Caco-2 (cell line): ENCODE results near the gene ANKRD22. TPM values are rescaled to one million over a fixed set of nuclear protein-coding genes. Genes with fewer than 3 reads are reported as not detected.

Experiments used
- BruUV-seq: library from RNA; stranded (reverse); fragments of 400-500 nt; replicated peaks from 2 replicates; lab custom pipeline; 2021; lab: Mats Ljungman, UMichigan
- CTCF ChIA-PET: fragments of 300-600 bp; sonication (Branson Sonifier 250); formaldehyde crosslinking; loops from one replicate; lab custom pipeline; 2022; ENCODE audit warnings: antibody characterized with exemption; lab: Charles Lee
- POLR2A ChIA-PET: fragments of 300-600 bp; sonication (Branson Sonifier 250); formaldehyde crosslinking; loops from one replicate; lab custom pipeline; 2022; ENCODE audit warnings: antibody characterized with exemption; lab: Charles Lee
- DNase-seq, 2 experiments: peaks; one replicate each; pipeline versions ENCODE4 v3.0.0 to v3.0.0-alpha.2; 2020 to 2022
- H3K27me3 ChIP-seq: replicated peaks from 2 replicates; pipeline ENCODE4 v1.6.0; 2011; ENCODE audit warnings: low read length; ENCODE audit not compliant: control insufficient read depth, insufficient read depth
- H3K36me3 ChIP-seq: 2 replicates; pipeline ENCODE4 v1.5.1; 2011; ENCODE audit warnings: low read length; ENCODE audit not compliant: control insufficient read depth, insufficient read depth
- H3K4me1 ChIP-seq: fragments of 250-450 bp; sonication (Bioruptor Pico); 2 replicates; pipeline ENCODE4 v1.5.1; 2020; ENCODE audit warnings: mild to moderate bottlenecking
- H3K4me3 ChIP-seq: 2 replicates; pipeline ENCODE4 v1.5.1; 2011; ENCODE audit warnings: low read depth, mild to moderate bottlenecking, control low read depth, low read length
- H3K9me3 ChIP-seq: fragments of 250-450 bp; sonication (Bioruptor Pico); 2 replicates; pipeline ENCODE4 v1.5.1; 2020; ENCODE audit warnings: mild to moderate bottlenecking, moderate library complexity
- H3K27ac Mint-ChIP-seq: one replicate; pipeline ENCODE4 v1.8.0; 2022; ENCODE audit warnings: mixed read lengths; ENCODE audit not compliant: unreplicated experiment
- H3K27me3 Mint-ChIP-seq: one replicate; pipeline ENCODE4 v1.8.0; 2022; ENCODE audit warnings: mixed read lengths; ENCODE audit not compliant: insufficient read depth, unreplicated experiment
- H3K36me3 Mint-ChIP-seq: one replicate; pipeline ENCODE4 v1.8.0; 2022; ENCODE audit warnings: mild to moderate bottlenecking, mixed read lengths; ENCODE audit not compliant: insufficient read depth, unreplicated experiment
- H3K4me1 Mint-ChIP-seq: one replicate; pipeline ENCODE4 v1.8.0; 2022; ENCODE audit warnings: low read depth, mixed read lengths; ENCODE audit not compliant: unreplicated experiment
- H3K4me3 Mint-ChIP-seq: one replicate; pipeline ENCODE4 v1.8.0; 2022; ENCODE audit warnings: mild to moderate bottlenecking, moderate library complexity, mixed read lengths; ENCODE audit not compliant: unreplicated experiment
- H3K9me3 Mint-ChIP-seq: one replicate; pipeline ENCODE4 v1.8.0; 2022; ENCODE audit warnings: mixed read lengths; ENCODE audit not compliant: unreplicated experiment
- CTCF ChIP-seq, 2 experiments: fragments of 200-600 bp in 1 of 2; IDR thresholded peaks; 1 replicate in 1 of 2; 2 replicates in 1 of 2; pipeline versions ENCODE4 v1.5.1 to v1.8.0; 2011 to 2022; ENCODE audit warnings: antibody characterized with exemption in 1 of 2, control low read depth in 1 of 2, inconsistent platforms in 1 of 2, low read depth in 1 of 2, low read length in 1 of 2, mild to moderate bottlenecking in 1 of 2, moderate library complexity in 1 of 2; ENCODE audit not compliant: insufficient read depth in 1 of 2, severe bottlenecking in 1 of 2, unreplicated experiment in 1 of 2
- intact Hi-C: fragments of 100-400 bp; cut with micrococcal nuclease; formaldehyde crosslinking; loops from one replicate; pipeline ENCODE4 v1.10.0; 2022; ENCODE audit not compliant: unreplicated experiment
- total RNA-seq: library from RNA; stranded (reverse); gene quantifications from 2 replicates; pipeline ENCODE4 v1.2.3, GENCODE V29; 2022

Gene ANKRD22
- total RNA-seq, 1 experiment from 2014 or later: not detected

- Mint-ChIP-seq H3K36me3 (no peaks in the 10 kb centered on the region), H3K4me3 (no peak overlapping the region), H3K27ac (no peak overlapping the region), H3K9me3 (no peaks in the 10 kb centered on the region), H3K4me1 (no peaks in the 10 kb centered on the region), H3K27me3 (peaks cover 2% of the 10 kb centered on the region)
- intact Hi-C loops: no loop called here
- H3K9me3 ChIP-seq: no peaks in the 10 kb centered on the region
- TF ChIP-seq CTCF (IDR thresholded peaks at IDR 0.05; ENCODE audit: insufficient read depth in 1 of 2, low read depth in 1 of 2, low read length in 1 of 2, severe bottlenecking in 1 of 2, unreplicated experiment in 1 of 2): no peak
- no peak overlapping the region for H3K4me3 ChIP-seq
- H3K36me3 ChIP-seq: no peaks in the 10 kb centered on the region
- no TSS peak for BruUV-seq
- DNase-seq: no peak
- H3K27me3 ChIP-seq: no peaks in the 10 kb centered on the region
- ChIA-PET CTCF (interaction anchor here (0.6 kb wide), 1 partner anchor 12 kb away, joined by 3 read pairs; no protein-coding TSS in a partner anchor), POLR2A (no interaction called here)
- H3K4me1 ChIP-seq: no peaks in the 10 kb centered on the region
Observed at GRCh38 chr10:88803641-88804040, 48.0 kb downstream of the ANKRD22 start.

GRCh38 chr10:88802523-88803285, 48.9 kb downstream of the ANKRD22 start, which contains the start of gene LIPM:
Gene LIPM (plus strand): TSS chr10:88802730. CDS start chr10:88802897, 167 bp downstream.
- Histone ChIP-seq H3K9me3 (no peaks in the 10 kb centered on the region), H3K4me1 (no peaks in the 10 kb centered on the region; the same call in 1 of the 2 replicates), H3K4me3 (no peak within 1 kb of the TSS), H3K36me3 (no peaks in the 10 kb centered on the region), H3K27me3 (no peaks in the 10 kb centered on the region)
- ChIA-PET POLR2A (no interaction called here), CTCF (no interaction called here)
- H3K4me1 Mint-ChIP-seq: no peaks in the 10 kb centered on the region
- no peaks in the 10 kb centered on the region for H3K9me3 Mint-ChIP-seq
- intact Hi-C loops: no loop called here
- peaks cover 2% of the 10 kb centered on the region for H3K27me3 Mint-ChIP-seq
- BruUV-seq: no TSS peak
- H3K27ac Mint-ChIP-seq: no peak within 1 kb of the TSS
- no peak within 1 kb of the TSS for H3K4me3 Mint-ChIP-seq
- DNase-seq: no peak
- no peak for TF ChIP-seq CTCF (IDR thresholded peaks at IDR 0.05; ENCODE audit: insufficient read depth in 1 of 2, low read depth in 1 of 2, low read length in 1 of 2, severe bottlenecking in 1 of 2, unreplicated experiment in 1 of 2)
- no peaks in the 10 kb centered on the region for H3K36me3 Mint-ChIP-seq

- H3K9me3 ChIP-seq: no peaks in the 10 kb centered on the region
- H3K36me3 ChIP-seq: no peaks in the 10 kb centered on the region
- DNase-seq: no peak
- no peaks in the 10 kb centered on the region; the same call in 1 of the 2 replicates for H3K4me1 ChIP-seq
- Mint-ChIP-seq H3K4me1 (no peaks in the 10 kb centered on the region), H3K9me3 (no peaks in the 10 kb centered on the region), H3K36me3 (no peaks in the 10 kb centered on the region), H3K27me3 (peaks cover 3% of the 10 kb centered on the region), H3K4me3 (no peak overlapping the region), H3K27ac (no peak overlapping the region)
- ChIA-PET POLR2A (no interaction called here), CTCF (interaction anchor here (0.5 kb wide), 1 partner anchor 10 kb away, joined by 3 read pairs; no protein-coding TSS in a partner anchor)
- TF ChIP-seq CTCF (IDR thresholded peaks at IDR 0.05; ENCODE audit: insufficient read depth in 1 of 2, low read depth in 1 of 2, low read length in 1 of 2, severe bottlenecking in 1 of 2, unreplicated experiment in 1 of 2): no peak
- no TSS peak for BruUV-seq
- no peaks in the 10 kb centered on the region for H3K27me3 ChIP-seq
- H3K4me3 ChIP-seq: no peak overlapping the region
- intact Hi-C loops: no loop called here
Observed at GRCh38 chr10:88800152-88801125, 51.2 kb downstream of the ANKRD22 start.
